HUES64 (cell line): ENCODE results near the gene SMAD4.

Experiments
- H3K27ac ChIP-seq: 2 replicates; pipeline ENCODE4 v1.7.0; 2013; ENCODE audit warnings: low read depth, low read length, inconsistent platforms
- H3K27me3 ChIP-seq: 2 replicates; pipeline ENCODE4 v1.6.1; 2013; ENCODE audit warnings: mild to moderate bottlenecking, low read length; ENCODE audit not compliant: insufficient read depth
- H3K36me3 ChIP-seq: 2 replicates; pipeline ENCODE4 v1.6.1; 2013; ENCODE audit warnings: mild to moderate bottlenecking, low read length; ENCODE audit not compliant: insufficient read depth
- H3K4me1 ChIP-seq: 2 replicates; pipeline ENCODE4 v1.6.1; 2013; ENCODE audit warnings: mild to moderate bottlenecking, low read length, moderate library complexity; ENCODE audit not compliant: insufficient read depth
- H3K4me3 ChIP-seq: 2 replicates; pipeline ENCODE4 v1.5.1; 2013; ENCODE audit warnings: mild to moderate bottlenecking, low read length, moderate library complexity
- H3K9ac ChIP-seq: 2 replicates; pipeline ENCODE4 v1.6.1; 2013; ENCODE audit warnings: mild to moderate bottlenecking, low read depth, low read length
- H3K9me3 ChIP-seq: 2 replicates; pipeline ENCODE4 v1.6.1; 2013; ENCODE audit warnings: low read depth, low read length; ENCODE audit not compliant: insufficient read depth
- WGBS: fragments of 150-250, 120-280 bp; methylation state at CpG from one replicate; pipeline ENCODE4 v1.1.7; 2013; ENCODE audit warnings: missing lambda C conversion rate; 5-methylcytosine and 5-hydroxymethylcytosine counted together

The SMAD4 gene

GRCh38 chr18:51128533-51128932, 98.5 kb downstream of the SMAD4 start:
- Histone ChIP-seq H3K9me3 (no peaks in the 10 kb centered on the region), H3K4me1 (no peaks in the 10 kb centered on the region), H3K27ac (no peak overlapping the region), H3K9ac (no peak overlapping the region), H3K36me3 (no peaks in the 10 kb centered on the region), H3K27me3 (no peaks in the 10 kb centered on the region), H3K4me3 (no peak overlapping the region)
- WGBS: 94% methylated on average over 4 of the region's 4 CpGs

DNA sequence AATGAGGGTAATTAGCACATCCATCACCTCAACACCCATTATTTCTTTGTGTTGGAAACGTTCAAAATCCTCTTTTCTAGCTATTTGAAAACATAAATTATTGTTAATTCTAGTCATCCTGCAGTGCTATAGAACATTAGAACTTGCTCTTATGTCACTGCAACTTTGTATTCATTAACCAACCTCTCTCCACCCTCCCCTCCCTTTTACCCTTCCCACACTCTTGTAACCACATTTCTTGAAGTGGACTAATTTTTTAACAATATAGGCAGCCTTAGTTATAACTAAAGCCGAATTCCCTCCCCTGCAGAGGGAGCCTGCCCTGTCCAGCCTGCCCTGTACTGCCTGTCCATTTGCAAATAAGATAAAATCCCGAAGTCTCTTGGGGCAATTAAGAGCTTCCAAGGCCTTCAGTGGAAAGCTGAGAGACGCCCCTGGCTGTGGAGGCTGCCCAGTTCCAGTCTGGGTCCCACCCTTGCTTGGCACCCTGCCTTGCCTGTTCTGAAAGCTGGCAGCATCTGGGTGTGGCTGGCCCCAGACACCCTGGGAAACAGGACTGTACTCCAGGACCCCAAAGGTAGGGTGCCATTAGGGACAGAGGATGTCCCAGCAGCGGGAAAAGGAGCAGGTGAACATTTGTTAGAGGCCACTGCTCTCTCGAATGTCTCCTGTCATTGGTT, 102.4 kb downstream of the SMAD4 start:
- Histone ChIP-seq H3K27ac (no peak overlapping the region), H3K9ac (no peak overlapping the region), H3K4me1 (no peaks in the 10 kb centered on the region), H3K4me3 (no peak overlapping the region), H3K27me3 (no peaks in the 10 kb centered on the region), H3K9me3 (no peaks in the 10 kb centered on the region), H3K36me3 (no peaks in the 10 kb centered on the region)
- WGBS: 94% methylated on average over 6 of the region's 6 CpGs

GRCh38 chr18:51133580-51134160, 103.7 kb downstream of the SMAD4 start:
- H3K9ac ChIP-seq: no peak overlapping the region
- no peaks in the 10 kb centered on the region for H3K36me3 ChIP-seq
- no peak overlapping the region for H3K4me3 ChIP-seq
- H3K27me3 ChIP-seq: no peaks in the 10 kb centered on the region
- H3K4me1 ChIP-seq: no peaks in the 10 kb centered on the region
- H3K27ac ChIP-seq: no peak overlapping the region
- no peaks in the 10 kb centered on the region for H3K9me3 ChIP-seq
- WGBS: 90% methylated on average over 10 of the region's 12 CpGs
